Keratinocyte (primary cell): ENCODE data around the gene GIMAP4.

Experiments
- EZH2 ChIP-seq: IDR thresholded peaks from one replicate; pipeline ENCODE4 v1.6.1; 2012; ENCODE audit warnings: inconsistent platforms, mild to moderate bottlenecking, low read length, moderate library complexity
- TF ChIP-seq, protein P1 (sequence below), 3 experiments: IDR thresholded peaks in 1 of 3; conservative IDR thresholded peaks in 1 of 3; optimal IDR thresholded peaks in 1 of 3; 2 replicates in 2 of 3; 3 replicates in 1 of 3; pipeline versions ENCODE3 to v1.5.1; 2011; ENCODE audit warnings: low read length in 3 of 3, mild to moderate bottlenecking in 3 of 3, moderate library complexity in 2 of 3, control low read depth in 1 of 3, inconsistent platforms in 1 of 3; ENCODE audit not compliant: insufficient read depth in 2 of 3; ENCODE audit errors: extremely low read depth in 1 of 3

DNA sequence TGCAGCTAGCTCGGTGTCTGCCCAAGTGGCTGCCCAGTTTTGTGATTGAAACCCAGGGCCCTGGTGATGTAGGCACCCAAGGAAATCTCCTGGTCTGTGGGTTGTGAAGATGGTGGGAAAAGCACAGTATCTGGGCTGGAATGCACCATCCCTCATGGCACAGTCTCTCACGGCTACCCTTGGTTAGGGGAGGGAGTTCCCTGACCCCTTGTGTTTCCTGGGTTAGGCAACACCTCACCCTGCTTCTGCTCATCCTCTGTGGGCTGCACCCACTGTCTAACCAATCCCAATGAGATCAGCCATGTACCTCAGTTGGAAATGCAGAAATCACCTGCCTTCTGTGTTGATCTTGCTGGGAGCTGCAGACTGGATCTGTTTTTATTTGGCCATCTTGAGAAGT, 27.6 kb downstream of the GIMAP4 start:
- TF ChIP-seq, protein P1, sequence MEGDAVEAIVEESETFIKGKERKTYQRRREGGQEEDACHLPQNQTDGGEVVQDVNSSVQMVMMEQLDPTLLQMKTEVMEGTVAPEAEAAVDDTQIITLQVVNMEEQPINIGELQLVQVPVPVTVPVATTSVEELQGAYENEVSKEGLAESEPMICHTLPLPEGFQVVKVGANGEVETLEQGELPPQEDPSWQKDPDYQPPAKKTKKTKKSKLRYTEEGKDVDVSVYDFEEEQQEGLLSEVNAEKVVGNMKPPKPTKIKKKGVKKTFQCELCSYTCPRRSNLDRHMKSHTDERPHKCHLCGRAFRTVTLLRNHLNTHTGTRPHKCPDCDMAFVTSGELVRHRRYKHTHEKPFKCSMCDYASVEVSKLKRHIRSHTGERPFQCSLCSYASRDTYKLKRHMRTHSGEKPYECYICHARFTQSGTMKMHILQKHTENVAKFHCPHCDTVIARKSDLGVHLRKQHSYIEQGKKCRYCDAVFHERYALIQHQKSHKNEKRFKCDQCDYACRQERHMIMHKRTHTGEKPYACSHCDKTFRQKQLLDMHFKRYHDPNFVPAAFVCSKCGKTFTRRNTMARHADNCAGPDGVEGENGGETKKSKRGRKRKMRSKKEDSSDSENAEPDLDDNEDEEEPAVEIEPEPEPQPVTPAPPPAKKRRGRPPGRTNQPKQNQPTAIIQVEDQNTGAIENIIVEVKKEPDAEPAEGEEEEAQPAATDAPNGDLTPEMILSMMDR (optimal IDR thresholded peaks at IDR 0.05 in 1 of 3, IDR thresholded peaks at IDR 0.05 in 1 of 3, conservative IDR thresholded peaks at IDR 0.05 in 1 of 3; ENCODE audit: extremely low read depth in 1 of 3, insufficient read depth in 2 of 3, low read length in 3 of 3): no peak
- no peak for TF ChIP-seq EZH2
